ENCODE results near the gene EIF5A2.

DNA sequence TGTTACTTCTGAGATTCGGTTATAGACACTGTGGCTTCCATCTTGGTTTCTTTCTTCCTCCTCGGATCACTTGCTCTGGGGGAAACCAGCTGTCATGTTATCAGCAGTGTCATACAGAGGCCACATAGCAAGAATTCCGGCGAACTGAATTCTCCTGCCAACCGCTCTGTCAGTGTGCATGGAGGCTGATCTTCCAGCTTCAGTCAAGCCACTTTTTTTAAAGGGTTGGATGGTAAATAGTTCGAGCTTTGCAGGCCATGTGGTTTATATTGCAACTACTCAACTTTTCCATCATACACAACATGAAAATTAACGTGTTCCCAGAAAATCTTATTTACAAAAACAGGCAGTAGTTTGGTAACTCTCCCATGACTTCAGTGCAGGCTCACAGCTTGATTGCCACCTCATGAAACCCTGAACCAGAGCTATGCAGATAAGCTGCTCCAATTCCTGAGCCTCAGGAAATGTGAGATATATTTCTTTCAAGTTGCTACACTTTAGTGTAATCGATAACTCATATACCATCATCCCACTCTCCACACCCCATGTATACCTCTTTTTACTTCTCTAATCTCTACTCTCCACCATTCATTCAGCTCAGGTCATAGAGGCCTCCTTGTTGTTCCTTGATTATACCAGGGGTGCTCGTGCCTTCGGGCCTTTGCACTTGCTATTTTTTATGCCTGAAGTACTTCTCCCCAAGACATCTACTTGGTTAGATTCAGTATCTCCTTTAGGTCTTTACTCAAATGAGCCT lies 45.6 kb downstream of the EIF5A2 start:
- TF ChIP-seq, protein P1, sequence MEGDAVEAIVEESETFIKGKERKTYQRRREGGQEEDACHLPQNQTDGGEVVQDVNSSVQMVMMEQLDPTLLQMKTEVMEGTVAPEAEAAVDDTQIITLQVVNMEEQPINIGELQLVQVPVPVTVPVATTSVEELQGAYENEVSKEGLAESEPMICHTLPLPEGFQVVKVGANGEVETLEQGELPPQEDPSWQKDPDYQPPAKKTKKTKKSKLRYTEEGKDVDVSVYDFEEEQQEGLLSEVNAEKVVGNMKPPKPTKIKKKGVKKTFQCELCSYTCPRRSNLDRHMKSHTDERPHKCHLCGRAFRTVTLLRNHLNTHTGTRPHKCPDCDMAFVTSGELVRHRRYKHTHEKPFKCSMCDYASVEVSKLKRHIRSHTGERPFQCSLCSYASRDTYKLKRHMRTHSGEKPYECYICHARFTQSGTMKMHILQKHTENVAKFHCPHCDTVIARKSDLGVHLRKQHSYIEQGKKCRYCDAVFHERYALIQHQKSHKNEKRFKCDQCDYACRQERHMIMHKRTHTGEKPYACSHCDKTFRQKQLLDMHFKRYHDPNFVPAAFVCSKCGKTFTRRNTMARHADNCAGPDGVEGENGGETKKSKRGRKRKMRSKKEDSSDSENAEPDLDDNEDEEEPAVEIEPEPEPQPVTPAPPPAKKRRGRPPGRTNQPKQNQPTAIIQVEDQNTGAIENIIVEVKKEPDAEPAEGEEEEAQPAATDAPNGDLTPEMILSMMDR (IDR thresholded peaks at IDR 0.05; ENCODE audit: poor library complexity, severe bottlenecking): no peak
- TF ChIP-seq POLR2AphosphoS5 (IDR thresholded peaks at IDR 0.05): no peak
- no peak for TF ChIP-seq TAF1 (IDR thresholded peaks at IDR 0.05; ENCODE audit: low read depth)
- TF ChIP-seq EP300 (conservative IDR thresholded peaks at IDR 0.05; ENCODE audit: poor library complexity, severe bottlenecking): no peak
- TF ChIP-seq EZH2 (IDR thresholded peaks at IDR 0.05; ENCODE audit: borderline replicate concordance, insufficient read depth, low read length, poor library complexity, severe bottlenecking): no peak
- TF ChIP-seq MXI1 (conservative IDR thresholded peaks at IDR 0.05; ENCODE audit: poor library complexity, severe bottlenecking): no peak
- TF ChIP-seq, protein P2, sequence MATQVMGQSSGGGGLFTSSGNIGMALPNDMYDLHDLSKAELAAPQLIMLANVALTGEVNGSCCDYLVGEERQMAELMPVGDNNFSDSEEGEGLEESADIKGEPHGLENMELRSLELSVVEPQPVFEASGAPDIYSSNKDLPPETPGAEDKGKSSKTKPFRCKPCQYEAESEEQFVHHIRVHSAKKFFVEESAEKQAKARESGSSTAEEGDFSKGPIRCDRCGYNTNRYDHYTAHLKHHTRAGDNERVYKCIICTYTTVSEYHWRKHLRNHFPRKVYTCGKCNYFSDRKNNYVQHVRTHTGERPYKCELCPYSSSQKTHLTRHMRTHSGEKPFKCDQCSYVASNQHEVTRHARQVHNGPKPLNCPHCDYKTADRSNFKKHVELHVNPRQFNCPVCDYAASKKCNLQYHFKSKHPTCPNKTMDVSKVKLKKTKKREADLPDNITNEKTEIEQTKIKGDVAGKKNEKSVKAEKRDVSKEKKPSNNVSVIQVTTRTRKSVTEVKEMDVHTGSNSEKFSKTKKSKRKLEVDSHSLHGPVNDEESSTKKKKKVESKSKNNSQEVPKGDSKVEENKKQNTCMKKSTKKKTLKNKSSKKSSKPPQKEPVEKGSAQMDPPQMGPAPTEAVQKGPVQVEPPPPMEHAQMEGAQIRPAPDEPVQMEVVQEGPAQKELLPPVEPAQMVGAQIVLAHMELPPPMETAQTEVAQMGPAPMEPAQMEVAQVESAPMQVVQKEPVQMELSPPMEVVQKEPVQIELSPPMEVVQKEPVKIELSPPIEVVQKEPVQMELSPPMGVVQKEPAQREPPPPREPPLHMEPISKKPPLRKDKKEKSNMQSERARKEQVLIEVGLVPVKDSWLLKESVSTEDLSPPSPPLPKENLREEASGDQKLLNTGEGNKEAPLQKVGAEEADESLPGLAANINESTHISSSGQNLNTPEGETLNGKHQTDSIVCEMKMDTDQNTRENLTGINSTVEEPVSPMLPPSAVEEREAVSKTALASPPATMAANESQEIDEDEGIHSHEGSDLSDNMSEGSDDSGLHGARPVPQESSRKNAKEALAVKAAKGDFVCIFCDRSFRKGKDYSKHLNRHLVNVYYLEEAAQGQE (IDR thresholded peaks at IDR 0.05; ENCODE audit: borderline replicate concordance): no peak
- no peak for TF ChIP-seq SMC3 (conservative IDR thresholded peaks at IDR 0.05; ENCODE audit: poor library complexity)
- TF ChIP-seq RAD21 (conservative IDR thresholded peaks at IDR 0.05): no peak
